Small intestine (tissue), 16 donors: ENCODE results near the gene SYNDIG1L. TPM values are rescaled to one million over a fixed set of nuclear protein-coding genes. Genes with fewer than 3 reads are reported as not detected.

ENCODE experiments used
- DNase-seq, 2 donors: peaks; one replicate each; pipeline versions ENCODE4 v3.0.0 to v3.0.0-alpha.2; 2013
- FAIRE-seq: peaks from 2 replicates; lab custom pipeline; 2012; peaks lifted over from hg19 to GRCh38; lab: Jason Lieb, UNC
- H3K27ac ChIP-seq, 3 donors: one replicate each; pipeline ENCODE4 v1.5.1; 2013; ENCODE audit warnings: low read length in 2 of 3, mild to moderate bottlenecking in 2 of 3, control low read depth in 1 of 3, inconsistent platforms in 1 of 3, low read depth in 1 of 3, moderate library complexity in 1 of 3
- H3K27me3 ChIP-seq, 3 donors: one replicate each; pipeline ENCODE4 v1.6.1; 2013; ENCODE audit warnings: low read length in 3 of 3, inconsistent platforms in 1 of 3; ENCODE audit not compliant: control insufficient read depth in 3 of 3, insufficient read depth in 3 of 3
- H3K36me3 ChIP-seq, 3 donors: one replicate each; pipeline ENCODE4 v1.6.1; 2013; ENCODE audit warnings: low read length in 3 of 3, inconsistent platforms in 1 of 3, low read depth in 1 of 3, mild to moderate bottlenecking in 1 of 3, moderate library complexity in 1 of 3; ENCODE audit not compliant: control insufficient read depth in 3 of 3, insufficient read depth in 2 of 3
- H3K4me1 ChIP-seq, 3 donors: one replicate each; pipeline ENCODE4 v1.6.1; 2013; ENCODE audit warnings: low read length in 2 of 3, inconsistent platforms in 1 of 3, low read depth in 1 of 3, mild to moderate bottlenecking in 1 of 3, moderate library complexity in 1 of 3; ENCODE audit not compliant: control insufficient read depth in 3 of 3, insufficient read depth in 2 of 3
- H3K4me3 ChIP-seq, 3 donors: one replicate each; pipeline ENCODE4 v1.5.1; 2013; ENCODE audit warnings: low read length in 3 of 3, control low read depth in 1 of 3, inconsistent platforms in 1 of 3, low read depth in 1 of 3, mild to moderate bottlenecking in 1 of 3, moderate library complexity in 1 of 3
- H3K9me3 ChIP-seq, 2 donors: one replicate each; pipeline ENCODE4 v1.6.1; 2013; ENCODE audit warnings: low read depth in 1 of 2, low read length in 1 of 2; ENCODE audit not compliant: control insufficient read depth in 2 of 2, insufficient read depth in 1 of 2
- WGBS, 3 donors: extraction: QIAGEN DNeasy Blood & Tissue Kit; methylation state at CpG; one replicate each; pipeline ENCODE4 v1.1.7; 2013; 5-methylcytosine and 5-hydroxymethylcytosine counted together
- long read RNA-seq, 10 donors: transcript quantifications; one replicate each; lab custom pipeline, GENCODE V29; 2026
- polyA plus RNA-seq, 4 donors: library from polyadenylated mRNA; stranded (reverse) in 3 of 4; unstranded in 1 of 4; fragments of 200-250 nt in 3 of 4; fragments of 120-200 nt in 1 of 4; gene quantifications; one replicate each; pipeline versions ENCODE4 v1.2.1 to v1.2.3, GENCODE V29; 2013
- donor health status: healthy with polysubstance abuse.
- donor health status: control.
- donor health status: control.
- donor health status: Bipolar disorder and iron deficiency.
- donor health status: healthy.

SYNDIG1L gene
- 1 to 10 TPM in 1 of 4 donors, under 1 TPM in 1, not detected in 2; 0.06 to 3.0 TPM for polyA plus RNA-seq
- long read RNA-seq, donor 1 = 0 reads
- long read RNA-seq, donor 2 = 0 reads
- long read RNA-seq, donor 3 = 0 reads
- long read RNA-seq, donor 4 = 0 reads
- long read RNA-seq, donor 5 = 0 reads
- long read RNA-seq, donor 6 = 0 reads
- long read RNA-seq, donor 7 = 0 reads
- long read RNA-seq, donor 8 = 0 reads
- long read RNA-seq, donor 9 = 0 reads
- long read RNA-seq, donor 10 = 0 reads

GRCh38 chr14:74426202-74426582 lies at the start of gene SYNDIG1L:
Gene SYNDIG1L, minus strand, starts transcription at chr14:74426210. Its CDS starts 16,466 bp downstream, at chr14:74409744.
- Histone ChIP-seq H3K27me3 (peaks cover 0 to 41% (median 16%) of the 10 kb centered on the region in 3 donors), H3K27ac (no peak within 1 kb of the TSS), H3K36me3 (no peaks in the 10 kb centered on the region), H3K4me3 (no peak within 1 kb of the TSS), H3K9me3 (no peaks in the 10 kb centered on the region), H3K4me1 (no peaks in the 10 kb centered on the region)
- WGBS, 3 donors = 5 to 7% (median 5%) methylated on average over 8 to 33 of the region's 33 CpGs
- DNase-seq = no peak
- FAIRE-seq = no peak

GRCh38 chr14:74475678-74476077 lies 49.7 kb upstream of the SYNDIG1L start:
- H3K27ac ChIP-seq = no peak overlapping the region
- H3K27me3 ChIP-seq = no peaks in the 10 kb centered on the region
- no peaks in the 10 kb centered on the region for H3K9me3 ChIP-seq
- no peak for FAIRE-seq
- H3K36me3 ChIP-seq = peaks cover 4 to 27% (median 6%) of the 10 kb centered on the region in 3 donors
- 59 to 72% (median 61%) methylated on average over 3 of the region's 3 CpGs for WGBS, 3 donors
- DNase-seq = no peak
- no peak overlapping the region for H3K4me3 ChIP-seq
- no peaks in the 10 kb centered on the region for H3K4me1 ChIP-seq

DNA sequence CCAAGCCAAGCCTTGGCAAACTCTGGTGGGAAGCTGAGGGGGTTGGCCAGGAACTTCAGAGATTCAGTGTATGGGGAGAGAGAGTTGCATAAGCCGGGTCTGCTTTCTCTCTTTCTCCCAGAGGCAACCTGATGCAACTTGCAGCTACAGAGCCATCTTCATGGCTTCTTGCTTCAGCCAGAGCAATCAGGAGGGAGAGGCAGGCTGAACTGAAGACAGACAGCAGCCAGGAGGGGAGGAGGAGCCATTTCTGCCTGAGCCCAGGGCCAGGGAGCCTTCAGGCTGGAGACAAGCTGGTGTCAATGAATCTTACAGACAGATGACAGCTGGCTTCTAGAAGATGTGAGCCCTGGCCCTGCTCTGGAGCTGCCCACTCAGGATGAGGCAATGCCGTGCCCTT lies 48.4 kb upstream of the SYNDIG1L start:
- no peak overlapping the region for H3K27ac ChIP-seq
- H3K4me3 ChIP-seq = no peak overlapping the region
- 80 to 97% (median 88%) methylated on average over 2 of the region's 2 CpGs for WGBS, 3 donors
- H3K4me1 ChIP-seq = no peaks in the 10 kb centered on the region
- H3K36me3 ChIP-seq = peaks cover 0 to 20% (median 4%) of the 10 kb centered on the region in 3 donors
- no peak for FAIRE-seq
- no peaks in the 10 kb centered on the region for H3K9me3 ChIP-seq
- no peak for DNase-seq
- no peaks in the 10 kb centered on the region for H3K27me3 ChIP-seq

- WGBS, 3 donors = 80 to 94% (median 88%) methylated on average over 2 of the region's 2 CpGs
- FAIRE-seq (no peak), DNase-seq (no peak)
- no peaks in the 10 kb centered on the region for H3K27me3 ChIP-seq
- H3K27ac ChIP-seq = no peak overlapping the region
- no peaks in the 10 kb centered on the region for H3K9me3 ChIP-seq
- no peak overlapping the region for H3K4me3 ChIP-seq
- no peaks in the 10 kb centered on the region for H3K4me1 ChIP-seq
- peaks cover 0 to 17% (median 4%) of the 10 kb centered on the region in 3 donors for H3K36me3 ChIP-seq
Observed at GRCh38 chr14:74472601-74473000, 46.6 kb upstream of the SYNDIG1L start.

GRCh38 chr14:74469548-74470518 lies 43.8 kb upstream of the SYNDIG1L start:
- 73 to 81% (median 81%) methylated on average over 7 of the region's 7 CpGs for WGBS, 3 donors
- FAIRE-seq (no peak), DNase-seq (no peak)
- H3K4me1 ChIP-seq = no peaks in the 10 kb centered on the region
- no peaks in the 10 kb centered on the region for H3K27me3 ChIP-seq
- H3K9me3 ChIP-seq = no peaks in the 10 kb centered on the region
- no peak overlapping the region for H3K4me3 ChIP-seq
- H3K36me3 ChIP-seq = peaks cover 0 to 9% (median 4%) of the 10 kb centered on the region in 3 donors
- no peak overlapping the region for H3K27ac ChIP-seq

- no peaks in the 10 kb centered on the region for H3K9me3 ChIP-seq
- peaks cover 0 to 3% (median 0%) of the 10 kb centered on the region in 3 donors for H3K36me3 ChIP-seq
- 84 to 92% (median 91%) methylated on average over 3 of the region's 3 CpGs for WGBS, 3 donors
- DNase-seq (no peak), FAIRE-seq (no peak)
- H3K4me1 ChIP-seq = no peaks in the 10 kb centered on the region
- H3K4me3 ChIP-seq = no peak overlapping the region
- no peak overlapping the region for H3K27ac ChIP-seq
- no peaks in the 10 kb centered on the region for H3K27me3 ChIP-seq
Observed at GRCh38 chr14:74468513-74468912, 42.5 kb upstream of the SYNDIG1L start.

DNA sequence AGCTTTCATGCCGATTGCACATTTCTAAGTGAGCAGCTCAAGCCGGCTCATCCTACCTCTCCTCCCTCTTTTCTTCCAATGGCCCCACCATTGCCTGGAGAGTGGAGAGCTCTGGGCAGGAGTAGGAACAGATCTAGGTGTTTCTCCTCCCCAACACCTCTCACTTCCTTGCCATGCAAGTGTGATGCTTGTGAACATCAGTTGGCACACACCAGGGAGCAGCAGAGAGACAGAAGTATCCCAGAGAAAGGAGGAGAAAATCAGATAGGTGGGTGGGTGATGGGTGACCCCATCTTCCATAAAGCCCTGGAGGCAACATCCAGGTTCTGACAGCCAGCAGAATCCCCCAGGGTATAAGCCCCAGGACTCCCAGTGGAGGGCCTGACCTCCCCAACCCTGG lies 39.3 kb upstream of the SYNDIG1L start:
- Histone ChIP-seq H3K4me3 (no peak overlapping the region), H3K27ac (no peak overlapping the region), H3K4me1 (no peaks in the 10 kb centered on the region), H3K27me3 (no peaks in the 10 kb centered on the region), H3K9me3 (no peaks in the 10 kb centered on the region), H3K36me3 (no peaks in the 10 kb centered on the region)
- DNase-seq (no peak), FAIRE-seq (no peak)
- WGBS, 3 donors = 91 to 100% (median 97%) methylated on average over 2 of the region's 2 CpGs

- 93 to 97% (median 94%) methylated on average over 3 of the region's 3 CpGs for WGBS, 3 donors
- H3K27ac ChIP-seq = no peak overlapping the region
- no peak for DNase-seq
- no peak overlapping the region for H3K4me3 ChIP-seq
- FAIRE-seq = no peak
- no peaks in the 10 kb centered on the region for H3K27me3 ChIP-seq
- H3K4me1 ChIP-seq = no peaks in the 10 kb centered on the region
- H3K36me3 ChIP-seq = no peaks in the 10 kb centered on the region
- no peaks in the 10 kb centered on the region for H3K9me3 ChIP-seq
Observed at GRCh38 chr14:74464785-74465184, 38.8 kb upstream of the SYNDIG1L start.
